GM23338 (cell line): ENCODE data around the gene HARBI1. TPM values are rescaled to one million over a fixed set of nuclear protein-coding genes. Genes with fewer than 3 reads are reported as not detected.

ENCODE experiments used
- ATAC-seq: fragments of 200-7000 bp; cut with Tn5 transposase; 3 replicates; pipeline ENCODE4 v1.9.1; 2020
- DNase-seq: peaks from one replicate; pipeline ENCODE4 v3.0.0-alpha.2; 2015; ENCODE audit warnings: low spot score
- H2AFZ ChIP-seq: fragments of 200-600 bp; sonication (generic); 2 replicates; pipeline ENCODE4 v1.8.0; 2016; ENCODE audit warnings: antibody characterized with exemption, mild to moderate bottlenecking, moderate library complexity
- H3F3A ChIP-seq: fragments of 200-600 bp; sonication (generic); replicated peaks from 2 replicates; pipeline ENCODE4 v1.8.0; 2017; ENCODE audit warnings: antibody characterized with exemption, mixed run types, low read depth
- H3K27ac ChIP-seq: fragments of 200-600 bp; sonication (generic); 2 replicates; pipeline ENCODE4 v1.6.1; 2016; ENCODE audit warnings: low read depth
- H3K27me3 ChIP-seq: fragments of 200-600 bp; sonication (generic); 2 replicates; pipeline ENCODE4 v1.8.0; 2016; ENCODE audit warnings: mild to moderate bottlenecking, mixed run types, moderate library complexity; ENCODE audit not compliant: insufficient read depth
- H3K36me3 ChIP-seq: fragments of 200-600 bp; sonication (generic); 2 replicates; pipeline ENCODE4 v1.8.0; 2016; ENCODE audit warnings: mild to moderate bottlenecking; ENCODE audit not compliant: insufficient read depth
- H3K4me1 ChIP-seq: fragments of 200-600 bp; sonication (generic); 2 replicates; pipeline ENCODE4 v1.8.0; 2016; ENCODE audit warnings: mild to moderate bottlenecking, moderate library complexity; ENCODE audit not compliant: insufficient read depth
- H3K4me2 ChIP-seq: fragments of 200-600 bp; sonication (generic); 2 replicates; pipeline ENCODE4 v1.7.1; 2017; ENCODE audit warnings: mixed run types
- H3K4me3 ChIP-seq: fragments of 200-600 bp; sonication (generic); 2 replicates; pipeline ENCODE4 v1.6.1; 2016; ENCODE audit warnings: mixed run types
- H3K79me2 ChIP-seq: fragments of 200-600 bp; sonication (generic); replicated peaks from 2 replicates; pipeline ENCODE4 v1.8.0; 2017; ENCODE audit warnings: mild to moderate bottlenecking; ENCODE audit not compliant: insufficient read depth
- H3K9me2 ChIP-seq: fragments of 200-600 bp; sonication (generic); 2 replicates; pipeline ENCODE4 v1.8.0; 2017; ENCODE audit not compliant: insufficient read depth
- H4K20me1 ChIP-seq: fragments of 200-600 bp; sonication (generic); replicated peaks from 2 replicates; pipeline ENCODE4 v1.8.0; 2017; ENCODE audit warnings: mild to moderate bottlenecking; ENCODE audit not compliant: insufficient read depth
- H3K27ac Mint-ChIP-seq: 2 replicates; pipeline ENCODE4 v1.8.0; 2020; ENCODE audit warnings: inconsistent platforms, mild to moderate bottlenecking, moderate library complexity, mixed read lengths
- H3K27me3 Mint-ChIP-seq: 3 replicates; pipeline ENCODE4 v1.8.0; 2022; ENCODE audit warnings: low read depth, mild to moderate bottlenecking, moderate library complexity, mixed read lengths, inconsistent platforms; ENCODE audit not compliant: insufficient read depth, poor library complexity
- H3K36me3 Mint-ChIP-seq: 3 replicates; pipeline ENCODE4 v1.8.0; 2021; ENCODE audit warnings: low read depth, mild to moderate bottlenecking, inconsistent platforms, moderate library complexity, mixed read lengths
- H3K4me1 Mint-ChIP-seq: 3 replicates; pipeline ENCODE4 v1.8.0; 2020; ENCODE audit warnings: mild to moderate bottlenecking, inconsistent platforms, mixed read lengths
- H3K4me3 Mint-ChIP-seq: 3 replicates; pipeline ENCODE4 v1.8.0; 2021; ENCODE audit warnings: moderate library complexity, mild to moderate bottlenecking, inconsistent platforms, mixed read lengths
- H3K9me3 Mint-ChIP-seq: 3 replicates; pipeline ENCODE4 v1.8.0; 2020; ENCODE audit warnings: moderate library complexity, mild to moderate bottlenecking, inconsistent platforms, mixed read lengths
- CREB1 ChIP-seq: fragments of 250-450 bp; sonication (Bioruptor Pico); IDR thresholded peaks from 2 replicates; pipeline ENCODE4 v1.5.0; 2020; ENCODE audit warnings: low read depth, mild to moderate bottlenecking, moderate library complexity
- CTCF ChIP-seq, 2 experiments: fragments of 200-600 bp in 1 of 2; sonication (generic) in 1 of 2; conservative IDR thresholded peaks; 2 replicates each; pipeline versions ENCODE4 v1.5.1 to v1.6.1; 2016 to 2017; ENCODE audit warnings: antibody characterized with exemption in 2 of 2, low read depth in 2 of 2, mild to moderate bottlenecking in 2 of 2, moderate library complexity in 1 of 2
- ETS1 ChIP-seq: IDR thresholded peaks from 2 replicates; pipeline ENCODE4 v1.6.1; 2016; ENCODE audit warnings: antibody characterized with exemption
- EZH2 ChIP-seq: fragments of 200-600 bp; sonication (generic); IDR thresholded peaks from one replicate; pipeline ENCODE4 v1.8.0; 2017; ENCODE audit warnings: antibody characterized with exemption, mild to moderate bottlenecking, low read depth; ENCODE audit not compliant: unreplicated experiment
- EZH2phosphoT487 ChIP-seq: fragments of 200-600 bp; sonication (generic); IDR thresholded peaks from one replicate; pipeline ENCODE4 v1.8.1; 2018; ENCODE audit warnings: antibody characterized with exemption; ENCODE audit not compliant: unreplicated experiment
- POLR2AphosphoS5 ChIP-seq: IDR thresholded peaks from 2 replicates; pipeline ENCODE4 v1.6.1; 2016; ENCODE audit warnings: antibody characterized with exemption, low read depth
- STAT1 ChIP-seq: IDR thresholded peaks from one replicate; pipeline ENCODE4 v1.6.1; 2016; ENCODE audit warnings: antibody characterized with exemption; ENCODE audit not compliant: unreplicated experiment
- ZNF114 ChIP-seq: fragments of 250-450 bp; sonication (Bioruptor Pico); IDR thresholded peaks from 2 replicates; pipeline ENCODE4 v1.5.0; 2020; ENCODE audit warnings: mild to moderate bottlenecking, moderate library complexity
- ZNF331 ChIP-seq: fragments of 250-450 bp; sonication (Bioruptor Pico); IDR thresholded peaks from 2 replicates; pipeline ENCODE4 v1.5.0; 2020; ENCODE audit warnings: low read depth, mild to moderate bottlenecking, moderate library complexity
- polyA plus RNA-seq: library from polyadenylated mRNA; unstranded; fragments of >200 nt; fragmentation: Nextera tagmentation; extraction: Ambion mirVana; gene quantifications from 2 replicates; pipeline ENCODE4 v1.2.1, GENCODE V29; 2016
- total RNA-seq: library from RNA; depleted of rRNA; stranded (reverse); fragments of >200 nt; shearing (Covaris generic); gene quantifications from 2 replicates; pipeline ENCODE4 v1.2.3, GENCODE V29; 2014
- TF ChIP-seq, protein P1 (sequence below): IDR thresholded peaks from one replicate; pipeline ENCODE4 v1.6.1; 2018; ENCODE audit warnings: antibody characterized with exemption; ENCODE audit not compliant: unreplicated experiment
- TF ChIP-seq, protein P2 (sequence below): fragments of 250-450 bp; sonication (Bioruptor Pico); IDR thresholded peaks from 2 replicates; pipeline ENCODE4 v1.5.0; 2020; ENCODE audit warnings: mild to moderate bottlenecking, moderate library complexity

The HARBI1 gene
- total and polyA plus RNA-seq, 2 experiments from 2014 or later, result 4.2 to 6.5 TPM

- TF ChIP-seq, protein P1, sequence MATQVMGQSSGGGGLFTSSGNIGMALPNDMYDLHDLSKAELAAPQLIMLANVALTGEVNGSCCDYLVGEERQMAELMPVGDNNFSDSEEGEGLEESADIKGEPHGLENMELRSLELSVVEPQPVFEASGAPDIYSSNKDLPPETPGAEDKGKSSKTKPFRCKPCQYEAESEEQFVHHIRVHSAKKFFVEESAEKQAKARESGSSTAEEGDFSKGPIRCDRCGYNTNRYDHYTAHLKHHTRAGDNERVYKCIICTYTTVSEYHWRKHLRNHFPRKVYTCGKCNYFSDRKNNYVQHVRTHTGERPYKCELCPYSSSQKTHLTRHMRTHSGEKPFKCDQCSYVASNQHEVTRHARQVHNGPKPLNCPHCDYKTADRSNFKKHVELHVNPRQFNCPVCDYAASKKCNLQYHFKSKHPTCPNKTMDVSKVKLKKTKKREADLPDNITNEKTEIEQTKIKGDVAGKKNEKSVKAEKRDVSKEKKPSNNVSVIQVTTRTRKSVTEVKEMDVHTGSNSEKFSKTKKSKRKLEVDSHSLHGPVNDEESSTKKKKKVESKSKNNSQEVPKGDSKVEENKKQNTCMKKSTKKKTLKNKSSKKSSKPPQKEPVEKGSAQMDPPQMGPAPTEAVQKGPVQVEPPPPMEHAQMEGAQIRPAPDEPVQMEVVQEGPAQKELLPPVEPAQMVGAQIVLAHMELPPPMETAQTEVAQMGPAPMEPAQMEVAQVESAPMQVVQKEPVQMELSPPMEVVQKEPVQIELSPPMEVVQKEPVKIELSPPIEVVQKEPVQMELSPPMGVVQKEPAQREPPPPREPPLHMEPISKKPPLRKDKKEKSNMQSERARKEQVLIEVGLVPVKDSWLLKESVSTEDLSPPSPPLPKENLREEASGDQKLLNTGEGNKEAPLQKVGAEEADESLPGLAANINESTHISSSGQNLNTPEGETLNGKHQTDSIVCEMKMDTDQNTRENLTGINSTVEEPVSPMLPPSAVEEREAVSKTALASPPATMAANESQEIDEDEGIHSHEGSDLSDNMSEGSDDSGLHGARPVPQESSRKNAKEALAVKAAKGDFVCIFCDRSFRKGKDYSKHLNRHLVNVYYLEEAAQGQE, result no peak
These were observed at the start of gene HARBI1, which contains the start of gene ATG13 (continued) for GRCh38 chr11:46617134-46617971.

- Histone ChIP-seq H3K9me2 (no peaks in the 10 kb centered on the region), H3K4me1 (no peaks in the 10 kb centered on the region), H2AFZ (no peak overlapping the region), H3K4me3 (no peak overlapping the region), H4K20me1 (peaks cover 4% of the 10 kb centered on the region), H3K79me2 (no peaks in the 10 kb centered on the region), H3K27me3 (no peaks in the 10 kb centered on the region), H3K27ac (no peak overlapping the region; the same call in 1 of the 2 replicates), H3K36me3 (peaks cover 31% of the 10 kb centered on the region), H3K4me2 (no peak overlapping the region), H3F3A (peaks cover 8% of the 10 kb centered on the region; the same call in 1 of the 2 replicates)
- no peak for ATAC-seq
- Mint-ChIP-seq H3K27ac (no peak overlapping the region), H3K4me1 (no peaks in the 10 kb centered on the region), H3K27me3 (peaks cover 1% of the 10 kb centered on the region), H3K36me3 (peaks cover 53% of the 10 kb centered on the region; the same call in 2 of the 3 replicates), H3K4me3 (no peak overlapping the region), H3K9me3 (no peaks in the 10 kb centered on the region)
- DNase-seq, result no peak
- no peak for TF ChIP-seq ZNF331 (CRISPR knock-in tag)
- no peak for TF ChIP-seq ZNF114
- TF ChIP-seq STAT1, result no peak
- TF ChIP-seq POLR2AphosphoS5, result no peak
- TF ChIP-seq, protein P2, sequence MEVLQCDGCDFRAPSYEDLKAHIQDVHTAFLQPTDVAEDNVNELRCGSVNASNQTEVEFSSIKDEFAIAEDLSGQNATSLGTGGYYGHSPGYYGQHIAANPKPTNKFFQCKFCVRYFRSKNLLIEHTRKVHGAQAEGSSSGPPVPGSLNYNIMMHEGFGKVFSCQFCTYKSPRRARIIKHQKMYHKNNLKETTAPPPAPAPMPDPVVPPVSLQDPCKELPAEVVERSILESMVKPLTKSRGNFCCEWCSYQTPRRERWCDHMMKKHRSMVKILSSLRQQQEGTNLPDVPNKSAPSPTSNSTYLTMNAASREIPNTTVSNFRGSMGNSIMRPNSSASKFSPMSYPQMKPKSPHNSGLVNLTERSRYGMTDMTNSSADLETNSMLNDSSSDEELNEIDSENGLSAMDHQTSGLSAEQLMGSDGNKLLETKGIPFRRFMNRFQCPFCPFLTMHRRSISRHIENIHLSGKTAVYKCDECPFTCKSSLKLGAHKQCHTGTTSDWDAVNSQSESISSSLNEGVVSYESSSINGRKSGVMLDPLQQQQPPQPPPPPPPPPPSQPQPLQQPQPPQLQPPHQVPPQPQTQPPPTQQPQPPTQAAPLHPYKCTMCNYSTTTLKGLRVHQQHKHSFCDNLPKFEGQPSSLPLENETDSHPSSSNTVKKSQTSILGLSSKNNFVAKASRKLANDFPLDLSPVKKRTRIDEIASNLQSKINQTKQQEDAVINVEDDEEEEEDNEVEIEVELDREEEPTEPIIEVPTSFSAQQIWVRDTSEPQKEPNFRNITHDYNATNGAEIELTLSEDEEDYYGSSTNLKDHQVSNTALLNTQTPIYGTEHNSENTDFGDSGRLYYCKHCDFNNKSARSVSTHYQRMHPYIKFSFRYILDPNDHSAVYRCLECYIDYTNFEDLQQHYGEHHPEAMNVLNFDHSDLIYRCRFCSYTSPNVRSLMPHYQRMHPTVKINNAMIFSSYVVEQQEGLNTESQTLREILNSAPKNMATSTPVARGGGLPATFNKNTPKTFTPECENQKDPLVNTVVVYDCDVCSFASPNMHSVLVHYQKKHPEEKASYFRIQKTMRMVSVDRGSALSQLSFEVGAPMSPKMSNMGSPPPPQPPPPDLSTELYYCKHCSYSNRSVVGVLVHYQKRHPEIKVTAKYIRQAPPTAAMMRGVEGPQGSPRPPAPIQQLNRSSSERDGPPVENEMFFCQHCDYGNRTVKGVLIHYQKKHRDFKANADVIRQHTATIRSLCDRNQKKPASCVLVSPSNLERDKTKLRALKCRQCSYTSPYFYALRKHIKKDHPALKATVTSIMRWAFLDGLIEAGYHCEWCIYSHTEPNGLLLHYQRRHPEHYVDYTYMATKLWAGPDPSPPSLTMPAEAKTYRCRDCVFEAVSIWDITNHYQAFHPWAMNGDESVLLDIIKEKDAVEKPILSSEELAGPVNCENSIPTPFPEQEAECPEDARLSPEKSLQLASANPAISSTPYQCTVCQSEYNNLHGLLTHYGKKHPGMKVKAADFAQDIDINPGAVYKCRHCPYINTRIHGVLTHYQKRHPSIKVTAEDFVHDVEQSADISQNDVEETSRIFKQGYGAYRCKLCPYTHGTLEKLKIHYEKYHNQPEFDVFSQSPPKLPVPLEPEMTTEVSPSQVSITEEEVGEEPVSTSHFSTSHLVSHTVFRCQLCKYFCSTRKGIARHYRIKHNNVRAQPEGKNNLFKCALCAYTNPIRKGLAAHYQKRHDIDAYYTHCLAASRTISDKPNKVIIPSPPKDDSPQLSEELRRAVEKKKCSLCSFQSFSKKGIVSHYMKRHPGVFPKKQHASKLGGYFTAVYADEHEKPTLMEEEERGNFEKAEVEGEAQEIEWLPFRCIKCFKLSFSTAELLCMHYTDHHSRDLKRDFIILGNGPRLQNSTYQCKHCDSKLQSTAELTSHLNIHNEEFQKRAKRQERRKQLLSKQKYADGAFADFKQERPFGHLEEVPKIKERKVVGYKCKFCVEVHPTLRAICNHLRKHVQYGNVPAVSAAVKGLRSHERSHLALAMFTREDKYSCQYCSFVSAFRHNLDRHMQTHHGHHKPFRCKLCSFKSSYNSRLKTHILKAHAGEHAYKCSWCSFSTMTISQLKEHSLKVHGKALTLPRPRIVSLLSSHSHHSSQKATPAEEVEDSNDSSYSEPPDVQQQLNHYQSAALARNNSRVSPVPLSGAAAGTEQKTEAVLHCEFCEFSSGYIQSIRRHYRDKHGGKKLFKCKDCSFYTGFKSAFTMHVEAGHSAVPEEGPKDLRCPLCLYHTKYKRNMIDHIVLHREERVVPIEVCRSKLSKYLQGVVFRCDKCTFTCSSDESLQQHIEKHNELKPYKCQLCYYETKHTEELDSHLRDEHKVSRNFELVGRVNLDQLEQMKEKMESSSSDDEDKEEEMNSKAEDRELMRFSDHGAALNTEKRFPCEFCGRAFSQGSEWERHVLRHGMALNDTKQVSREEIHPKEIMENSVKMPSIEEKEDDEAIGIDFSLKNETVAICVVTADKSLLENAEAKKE, result no peak
- TF ChIP-seq CTCF (conservative IDR thresholded peaks at IDR 0.05; ENCODE audit: low read depth in 2 of 2), result no peak
- TF ChIP-seq CREB1 (CRISPR knock-in tag), result no peak
- TF ChIP-seq ETS1, result no peak
- TF ChIP-seq EZH2, result no peak
- TF ChIP-seq EZH2phosphoT487, result no peak
These were observed 49.5 kb upstream of the HARBI1 start for GRCh38 chr11:46666516-46666915.
